ENCODE results near the gene NOX4.
"Not testable (repeated sequence)": the region's sequence is repeated elsewhere in the genome, so short reads cannot be mapped to it uniquely, and the experiment has no call there.

DNA sequence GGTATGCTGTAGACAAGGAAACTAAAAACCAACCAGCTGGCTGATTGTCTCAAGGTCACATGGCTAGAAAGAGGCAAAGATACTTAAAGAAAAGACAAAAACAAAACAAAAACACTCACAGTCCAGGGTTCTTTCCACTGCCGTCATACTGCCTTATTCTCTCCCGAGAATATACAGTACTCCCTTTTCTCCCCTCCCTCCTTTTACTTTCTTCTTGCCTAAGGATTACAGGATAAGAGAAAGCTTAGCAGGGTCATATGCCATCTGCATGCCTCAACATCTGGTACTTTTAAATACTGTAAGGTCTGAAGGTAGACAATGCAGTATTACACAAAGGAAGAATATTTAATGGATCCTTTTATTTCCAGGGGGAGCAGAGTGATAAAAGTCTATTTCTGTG lies 126.3 kb downstream of the NOX4 start:
- not testable (repeated sequence) for TF ChIP-seq EZH2 (IDR thresholded peaks at IDR 0.05; ENCODE audit: low read depth, low read length, severe bottlenecking); TAF1 (IDR thresholded peaks at IDR 0.05; ENCODE audit: low read depth, low read length); RAD21 (IDR thresholded peaks at IDR 0.05 in 1 of 2, conservative IDR thresholded peaks at IDR 0.05 in 1 of 2; ENCODE audit: low read depth in 2 of 2, low read length in 2 of 2); JUND (IDR thresholded peaks at IDR 0.05; ENCODE audit: low read length); CHD2 (IDR thresholded peaks at IDR 0.05; ENCODE audit: low read length)

Measured in H1 (cell line).